HUES64 (cell line): ENCODE measurements around the gene PHF11. TPM values are rescaled to one million over a fixed set of nuclear protein-coding genes. Genes with fewer than 3 reads are reported as not detected.
A peak's percentile ranks its signal among the peaks of the same experiment; 100 is the strongest.

Source experiments
- H3K27ac ChIP-seq: 2 replicates; pipeline ENCODE4 v1.7.0; 2013; ENCODE audit warnings: low read depth, low read length, inconsistent platforms
- H3K27me3 ChIP-seq: 2 replicates; pipeline ENCODE4 v1.6.1; 2013; ENCODE audit warnings: mild to moderate bottlenecking, low read length; ENCODE audit not compliant: insufficient read depth
- H3K36me3 ChIP-seq: 2 replicates; pipeline ENCODE4 v1.6.1; 2013; ENCODE audit warnings: mild to moderate bottlenecking, low read length; ENCODE audit not compliant: insufficient read depth
- H3K4me1 ChIP-seq: 2 replicates; pipeline ENCODE4 v1.6.1; 2013; ENCODE audit warnings: mild to moderate bottlenecking, low read length, moderate library complexity; ENCODE audit not compliant: insufficient read depth
- H3K4me3 ChIP-seq: 2 replicates; pipeline ENCODE4 v1.5.1; 2013; ENCODE audit warnings: mild to moderate bottlenecking, low read length, moderate library complexity
- H3K9ac ChIP-seq: 2 replicates; pipeline ENCODE4 v1.6.1; 2013; ENCODE audit warnings: mild to moderate bottlenecking, low read depth, low read length
- H3K9me3 ChIP-seq: 2 replicates; pipeline ENCODE4 v1.6.1; 2013; ENCODE audit warnings: low read depth, low read length; ENCODE audit not compliant: insufficient read depth
- WGBS: fragments of 150-250, 120-280 bp; methylation state at CpG from one replicate; pipeline ENCODE4 v1.1.7; 2013; ENCODE audit warnings: missing lambda C conversion rate; 5-methylcytosine and 5-hydroxymethylcytosine counted together
- polyA plus RNA-seq, 2 experiments: library from polyadenylated mRNA; stranded (reverse); fragments of 50-300 nt; gene quantifications; one replicate each; pipeline ENCODE4 v1.2.3, GENCODE V29; 2013

PHF11 gene
- polyA plus RNA-seq (2013, experiment 1 of 2), result 6.3 TPM
- polyA plus RNA-seq (2013, experiment 2 of 2), result 7.2 TPM

GRCh38 chr13:49495783-49496762 is at the start of gene PHF11:
Gene PHF11, plus strand, starts transcription at chr13:49495953. Its CDS starts 49 bp downstream, at chr13:49496002.
- Histone ChIP-seq H3K4me1 (0 out of 2 replicates have a peak, but pooled peaks cover 3% of the 10 kb centered on the region), H3K27me3 (no peaks in the 10 kb centered on the region), H3K9me3 (no peaks in the 10 kb centered on the region), H3K36me3 (0 out of 2 replicates have a peak, but pooled peaks cover 3% of the 10 kb centered on the region), H3K9ac (peak within 1 kb of the TSS; percentile 66), H3K4me3 (peak within 1 kb of the TSS; percentile 58), H3K27ac (peak within 1 kb of the TSS; percentile 59; the same call in 1 of the 2 replicates)
- WGBS, result 5% methylated on average over 71 of the region's 71 CpGs

GRCh38 chr13:49446473-49446872 is 49.3 kb upstream of the PHF11 start:
- H3K4me1 ChIP-seq, result 0 out of 2 replicates have a peak, but pooled peaks cover 3% of the 10 kb centered on the region
- H3K36me3 ChIP-seq, result no peaks in the 10 kb centered on the region
- no peaks in the 10 kb centered on the region for H3K27me3 ChIP-seq
- no peak overlapping the region for H3K9ac ChIP-seq
- no peak overlapping the region for H3K4me3 ChIP-seq
- no peak overlapping the region for H3K27ac ChIP-seq
- H3K9me3 ChIP-seq, result no peaks in the 10 kb centered on the region

GRCh38 chr13:49448753-49449152 is 47.0 kb upstream of the PHF11 start:
- H3K4me1 ChIP-seq, result no peaks in the 10 kb centered on the region
- H3K9ac ChIP-seq, result no peak overlapping the region
- WGBS, result 92% methylated on average over 2 of the region's 2 CpGs
- no peak overlapping the region for H3K27ac ChIP-seq
- no peaks in the 10 kb centered on the region for H3K36me3 ChIP-seq
- no peak overlapping the region for H3K4me3 ChIP-seq
- no peaks in the 10 kb centered on the region for H3K27me3 ChIP-seq
- no peaks in the 10 kb centered on the region for H3K9me3 ChIP-seq

- no peaks in the 10 kb centered on the region for H3K27me3 ChIP-seq
- no peaks in the 10 kb centered on the region for H3K9me3 ChIP-seq
- H3K4me3 ChIP-seq, result no peak overlapping the region
- no peak overlapping the region for H3K9ac ChIP-seq
- no peak overlapping the region for H3K27ac ChIP-seq
- H3K4me1 ChIP-seq, result no peaks in the 10 kb centered on the region
- H3K36me3 ChIP-seq, result no peaks in the 10 kb centered on the region
- WGBS, result 87% methylated on average over 3 of the region's 3 CpGs
Measured at GRCh38 chr13:49450105-49450819, 45.5 kb upstream of the PHF11 start.

GRCh38 chr13:49452725-49453457 is 42.9 kb upstream of the PHF11 start:
- 97% methylated on average over 6 of the region's 8 CpGs for WGBS
- no peaks in the 10 kb centered on the region for H3K36me3 ChIP-seq
- no peaks in the 10 kb centered on the region for H3K9me3 ChIP-seq
- no peaks in the 10 kb centered on the region for H3K4me1 ChIP-seq
- H3K27ac ChIP-seq, result no peak overlapping the region
- H3K4me3 ChIP-seq, result no peak overlapping the region
- no peaks in the 10 kb centered on the region for H3K27me3 ChIP-seq
- H3K9ac ChIP-seq, result no peak overlapping the region

DNA sequence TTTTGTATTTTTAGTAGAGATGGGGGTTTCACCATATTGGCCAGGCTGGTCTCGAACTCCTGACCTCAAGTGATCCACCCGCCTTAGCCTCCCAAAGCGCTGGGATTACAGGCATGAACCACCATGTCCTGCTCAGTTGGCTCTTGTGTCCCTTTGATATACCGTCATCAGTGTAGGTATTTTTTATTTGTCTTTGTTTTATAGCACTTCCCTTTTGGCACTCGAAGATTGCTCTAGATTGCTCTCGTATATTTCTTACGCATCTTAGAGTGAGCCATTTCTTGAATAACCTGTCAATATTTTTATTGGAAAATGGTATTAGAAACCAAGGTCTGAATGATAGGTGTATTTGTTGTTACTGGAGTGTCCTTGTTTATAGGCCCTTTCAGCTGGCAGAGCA is 42.3 kb upstream of the PHF11 start:
- H3K4me1 ChIP-seq, result no peaks in the 10 kb centered on the region
- H3K9ac ChIP-seq, result no peak overlapping the region
- H3K4me3 ChIP-seq, result no peak overlapping the region
- WGBS, result 97% methylated on average over 7 of the region's 7 CpGs
- H3K36me3 ChIP-seq, result no peaks in the 10 kb centered on the region
- no peaks in the 10 kb centered on the region for H3K27me3 ChIP-seq
- no peaks in the 10 kb centered on the region for H3K9me3 ChIP-seq
- H3K27ac ChIP-seq, result no peak overlapping the region

DNA sequence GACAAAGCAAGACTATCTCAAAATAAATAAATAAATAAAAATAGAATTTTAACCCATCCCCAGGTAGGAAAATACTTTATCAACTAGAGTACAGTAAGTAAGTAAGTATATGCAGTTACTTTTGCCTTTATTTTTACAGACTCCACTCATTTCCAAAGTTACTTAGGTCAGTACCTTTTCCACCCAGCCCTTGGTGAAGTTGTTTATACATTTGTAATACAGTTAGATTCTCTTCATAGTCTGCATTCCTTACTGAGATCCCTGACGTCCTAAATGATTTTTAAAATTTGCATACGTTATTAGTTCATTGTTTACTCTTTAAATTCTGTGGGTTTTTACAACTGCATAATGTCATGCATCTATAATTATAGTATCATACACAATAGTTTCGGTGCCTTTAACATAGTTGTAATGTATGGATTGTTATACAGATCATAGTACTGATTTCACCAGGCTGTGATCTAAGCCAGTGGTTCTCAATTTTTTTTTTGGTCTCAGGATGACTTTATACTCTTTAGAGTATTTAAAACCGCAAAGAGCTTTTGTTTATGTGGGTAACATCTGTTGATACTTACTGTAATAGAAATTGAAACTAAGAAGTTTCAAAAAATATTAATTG is 41.3 kb upstream of the PHF11 start:
- H3K9ac ChIP-seq, result no peak overlapping the region
- no peaks in the 10 kb centered on the region for H3K27me3 ChIP-seq
- no peak overlapping the region for H3K4me3 ChIP-seq
- H3K4me1 ChIP-seq, result no peaks in the 10 kb centered on the region
- no peaks in the 10 kb centered on the region for H3K36me3 ChIP-seq
- H3K9me3 ChIP-seq, result no peaks in the 10 kb centered on the region
- WGBS, result 90% methylated on average over 2 of the region's 4 CpGs
- H3K27ac ChIP-seq, result no peak overlapping the region

- Histone ChIP-seq H3K27ac (no peak overlapping the region), H3K9me3 (no peaks in the 10 kb centered on the region), H3K27me3 (no peaks in the 10 kb centered on the region), H3K36me3 (no peaks in the 10 kb centered on the region), H3K4me1 (no peaks in the 10 kb centered on the region), H3K9ac (no peak overlapping the region), H3K4me3 (no peak overlapping the region)
Measured at GRCh38 chr13:49455007-49455398, 40.8 kb upstream of the PHF11 start.

GRCh38 chr13:49456156-49456555 is 39.6 kb upstream of the PHF11 start:
- Histone ChIP-seq H3K36me3 (peaks cover 5% of the 10 kb centered on the region), H3K27me3 (no peaks in the 10 kb centered on the region), H3K4me1 (no peaks in the 10 kb centered on the region), H3K27ac (no peak overlapping the region), H3K4me3 (no peak overlapping the region), H3K9me3 (no peaks in the 10 kb centered on the region; the same call in 1 of the 2 replicates), H3K9ac (no peak overlapping the region)
- WGBS, result no CpG with 5 or more reads among the region's 1 CpG

DNA sequence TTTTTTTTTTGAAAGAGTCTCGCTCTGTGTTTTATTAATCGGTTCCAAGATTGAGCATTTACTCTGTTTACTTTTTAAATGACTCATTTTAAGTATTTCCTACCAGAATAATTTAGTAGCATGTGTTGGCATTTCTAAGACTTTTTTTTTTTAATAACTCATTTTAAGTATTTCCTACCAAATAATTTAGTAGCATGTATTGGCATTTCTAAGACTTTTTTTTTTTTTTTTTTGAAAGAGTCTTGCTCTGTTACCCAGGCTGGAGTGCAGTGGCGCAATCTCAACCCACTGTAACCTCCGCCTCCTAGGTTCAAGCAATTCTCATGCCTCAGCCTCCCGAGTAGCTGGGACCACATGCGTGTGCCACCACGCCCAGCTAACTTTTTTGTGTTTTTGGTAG is 38.5 kb upstream of the PHF11 start:
- no peak overlapping the region for H3K9ac ChIP-seq
- H3K4me3 ChIP-seq, result no peak overlapping the region
- 93% methylated on average over 5 of the region's 7 CpGs for WGBS
- no peak overlapping the region for H3K27ac ChIP-seq
- no peaks in the 10 kb centered on the region for H3K4me1 ChIP-seq
- no peaks in the 10 kb centered on the region for H3K27me3 ChIP-seq
- H3K9me3 ChIP-seq, result peaks cover 9% of the 10 kb centered on the region; the same call in 1 of the 2 replicates
- H3K36me3 ChIP-seq, result peaks cover 16% of the 10 kb centered on the region
